Measurements from ENCODE around the gene MARCHF6.

DNA sequence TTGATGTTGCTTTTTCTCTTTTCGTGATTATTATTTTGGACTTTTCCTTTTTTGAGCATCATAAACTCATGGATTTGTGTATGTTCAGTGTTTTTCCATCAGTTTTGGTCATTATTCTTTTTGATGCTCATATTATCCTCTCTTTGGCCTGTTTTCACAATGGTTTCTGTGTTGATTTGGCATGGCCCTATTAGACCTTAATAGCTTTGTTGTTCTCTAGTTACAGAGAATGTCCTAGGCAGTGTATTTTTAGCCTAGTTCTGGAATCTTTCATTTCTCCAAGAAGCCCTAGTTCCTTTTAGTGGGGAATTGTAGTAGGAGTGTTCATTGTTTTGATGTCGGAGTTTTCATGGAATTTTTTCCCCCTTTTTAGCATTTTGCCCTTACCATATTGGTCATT, 46.9 kb downstream of the MARCHF6 start:
- TF ChIP-seq, protein P1, sequence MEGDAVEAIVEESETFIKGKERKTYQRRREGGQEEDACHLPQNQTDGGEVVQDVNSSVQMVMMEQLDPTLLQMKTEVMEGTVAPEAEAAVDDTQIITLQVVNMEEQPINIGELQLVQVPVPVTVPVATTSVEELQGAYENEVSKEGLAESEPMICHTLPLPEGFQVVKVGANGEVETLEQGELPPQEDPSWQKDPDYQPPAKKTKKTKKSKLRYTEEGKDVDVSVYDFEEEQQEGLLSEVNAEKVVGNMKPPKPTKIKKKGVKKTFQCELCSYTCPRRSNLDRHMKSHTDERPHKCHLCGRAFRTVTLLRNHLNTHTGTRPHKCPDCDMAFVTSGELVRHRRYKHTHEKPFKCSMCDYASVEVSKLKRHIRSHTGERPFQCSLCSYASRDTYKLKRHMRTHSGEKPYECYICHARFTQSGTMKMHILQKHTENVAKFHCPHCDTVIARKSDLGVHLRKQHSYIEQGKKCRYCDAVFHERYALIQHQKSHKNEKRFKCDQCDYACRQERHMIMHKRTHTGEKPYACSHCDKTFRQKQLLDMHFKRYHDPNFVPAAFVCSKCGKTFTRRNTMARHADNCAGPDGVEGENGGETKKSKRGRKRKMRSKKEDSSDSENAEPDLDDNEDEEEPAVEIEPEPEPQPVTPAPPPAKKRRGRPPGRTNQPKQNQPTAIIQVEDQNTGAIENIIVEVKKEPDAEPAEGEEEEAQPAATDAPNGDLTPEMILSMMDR (IDR thresholded peaks at IDR 0.05): no peak
- no peak for TF ChIP-seq POLR2A (IDR thresholded peaks at IDR 0.05)
- TF ChIP-seq POLR2AphosphoS5 (IDR thresholded peaks at IDR 0.05): no peak
